SU-DHL-6 (cell line): Measurements from ENCODE around the gene UGT1A6.

ENCODE experiments used
- EZH2phosphoT487 ChIP-seq: fragments of 200-600 bp; sonication (generic), shearing (Covaris generic); conservative IDR thresholded peaks from 2 replicates; pipeline ENCODE4 v1.6.1; 2018; ENCODE audit warnings: mild to moderate bottlenecking, antibody characterized with exemption, low read length, moderate library complexity, mixed read lengths
- TF ChIP-seq, protein P1 (sequence below): fragments of 200-600 bp; sonication (generic); IDR thresholded peaks from one replicate; pipeline ENCODE4 v1.5.1; 2017; ENCODE audit warnings: antibody characterized with exemption, mild to moderate bottlenecking, low read length, moderate library complexity; ENCODE audit not compliant: insufficient read depth, poor library complexity, severe bottlenecking

DNA sequence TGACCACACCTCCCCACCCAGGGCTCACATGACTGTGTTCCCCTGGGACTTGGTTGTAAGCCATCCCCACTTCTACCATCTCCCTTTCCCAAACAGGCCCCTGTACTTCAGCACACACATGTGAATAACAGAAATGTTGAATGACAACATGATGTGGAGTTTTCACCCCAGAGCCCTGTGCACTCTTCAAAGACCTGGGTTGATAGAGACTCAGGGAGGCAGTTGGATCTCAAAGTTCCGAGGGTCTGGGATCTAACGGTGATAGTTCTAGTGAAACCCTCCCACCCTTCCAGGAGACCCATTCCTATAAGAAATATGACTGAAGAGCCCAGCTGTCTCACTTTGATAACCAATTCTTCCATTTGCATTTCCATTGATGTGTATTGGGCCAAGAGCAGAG is 85.3 kb downstream of the UGT1A6 start, which contains the start of gene MROH2A:
- TF ChIP-seq, protein P1, sequence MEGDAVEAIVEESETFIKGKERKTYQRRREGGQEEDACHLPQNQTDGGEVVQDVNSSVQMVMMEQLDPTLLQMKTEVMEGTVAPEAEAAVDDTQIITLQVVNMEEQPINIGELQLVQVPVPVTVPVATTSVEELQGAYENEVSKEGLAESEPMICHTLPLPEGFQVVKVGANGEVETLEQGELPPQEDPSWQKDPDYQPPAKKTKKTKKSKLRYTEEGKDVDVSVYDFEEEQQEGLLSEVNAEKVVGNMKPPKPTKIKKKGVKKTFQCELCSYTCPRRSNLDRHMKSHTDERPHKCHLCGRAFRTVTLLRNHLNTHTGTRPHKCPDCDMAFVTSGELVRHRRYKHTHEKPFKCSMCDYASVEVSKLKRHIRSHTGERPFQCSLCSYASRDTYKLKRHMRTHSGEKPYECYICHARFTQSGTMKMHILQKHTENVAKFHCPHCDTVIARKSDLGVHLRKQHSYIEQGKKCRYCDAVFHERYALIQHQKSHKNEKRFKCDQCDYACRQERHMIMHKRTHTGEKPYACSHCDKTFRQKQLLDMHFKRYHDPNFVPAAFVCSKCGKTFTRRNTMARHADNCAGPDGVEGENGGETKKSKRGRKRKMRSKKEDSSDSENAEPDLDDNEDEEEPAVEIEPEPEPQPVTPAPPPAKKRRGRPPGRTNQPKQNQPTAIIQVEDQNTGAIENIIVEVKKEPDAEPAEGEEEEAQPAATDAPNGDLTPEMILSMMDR = no peak
- no peak for TF ChIP-seq EZH2phosphoT487
